Karpas-422 (cell line): ENCODE data around the gene FBXW2. TPM values are rescaled to one million over a fixed set of nuclear protein-coding genes. Genes with fewer than 3 reads are reported as not detected.

Experiments used
- DNase-seq: peaks from one replicate; pipeline ENCODE4 v3.0.0-alpha.2; 2015
- H2AFZ ChIP-seq: fragments of 200-600 bp; sonication (generic); 2 replicates; pipeline ENCODE4 v1.6.1; 2014; ENCODE audit warnings: antibody characterized with exemption, low read length, mixed read lengths
- H3K27ac ChIP-seq: fragments of 200-600 bp; sonication (generic); 2 replicates; pipeline ENCODE4 v1.5.1; 2014; ENCODE audit warnings: mild to moderate bottlenecking, low read length, moderate library complexity
- H3K27me3 ChIP-seq: fragments of 200-600 bp; sonication (generic); 2 replicates; pipeline ENCODE4 v1.6.1; 2014; ENCODE audit warnings: low read length, mixed read lengths
- H3K36me3 ChIP-seq: fragments of 200-600 bp; sonication (generic); 2 replicates; pipeline ENCODE4 v1.6.1; 2014; ENCODE audit warnings: low read length, mixed read lengths; ENCODE audit not compliant: insufficient read depth
- H3K4me1 ChIP-seq: fragments of 200-600 bp; sonication (generic); 2 replicates; pipeline ENCODE4 v1.6.1; 2014; ENCODE audit warnings: mild to moderate bottlenecking, low read length, mixed read lengths
- H3K4me2 ChIP-seq: fragments of 200-600 bp; sonication (generic); 2 replicates; pipeline ENCODE4 v1.6.1; 2014; ENCODE audit warnings: low read length, low read depth, mild to moderate bottlenecking; ENCODE audit not compliant: poor library complexity, severe bottlenecking
- H3K4me3 ChIP-seq: fragments of 200-600 bp; sonication (generic); 2 replicates; pipeline ENCODE4 v1.5.1; 2014; ENCODE audit warnings: mild to moderate bottlenecking, antibody characterized with exemption, low read length, mixed read lengths
- H3K79me2 ChIP-seq: fragments of 200-600 bp; sonication (generic); 2 replicates; pipeline ENCODE4 v1.6.1; 2014; ENCODE audit warnings: mild to moderate bottlenecking, low read length, mixed read lengths
- H3K9ac ChIP-seq: fragments of 200-600 bp; sonication (generic); 2 replicates; pipeline ENCODE4 v1.6.0; 2014; ENCODE audit warnings: low read length
- H3K9me2 ChIP-seq: fragments of 200-600 bp; sonication (generic), shearing (Covaris generic); replicated peaks from 2 replicates; pipeline ENCODE4 v1.6.0; 2014; ENCODE audit warnings: mild to moderate bottlenecking, low read length, moderate library complexity; ENCODE audit not compliant: insufficient read depth
- H3K9me3 ChIP-seq: fragments of 300-700, 200-600 bp; sonication (generic); 2 replicates; pipeline ENCODE4 v1.6.1; 2014; ENCODE audit warnings: low read length, mixed read lengths
- H4K20me1 ChIP-seq: fragments of 200-600 bp; sonication (generic); 2 replicates; pipeline ENCODE4 v1.6.1; 2014; ENCODE audit warnings: mild to moderate bottlenecking, antibody characterized with exemption, low read length, low read depth; ENCODE audit not compliant: insufficient read depth
- total RNA-seq: library from RNA; depleted of rRNA; stranded (reverse); fragments of >200 nt; shearing (Covaris generic); gene quantifications from 2 replicates; pipeline ENCODE4 v1.2.3, GENCODE V29; 2014; ENCODE audit warnings: low replicate concordance

The FBXW2 gene
- total RNA-seq, 1 experiment from 2014 or later, result 42.0 TPM

DNA sequence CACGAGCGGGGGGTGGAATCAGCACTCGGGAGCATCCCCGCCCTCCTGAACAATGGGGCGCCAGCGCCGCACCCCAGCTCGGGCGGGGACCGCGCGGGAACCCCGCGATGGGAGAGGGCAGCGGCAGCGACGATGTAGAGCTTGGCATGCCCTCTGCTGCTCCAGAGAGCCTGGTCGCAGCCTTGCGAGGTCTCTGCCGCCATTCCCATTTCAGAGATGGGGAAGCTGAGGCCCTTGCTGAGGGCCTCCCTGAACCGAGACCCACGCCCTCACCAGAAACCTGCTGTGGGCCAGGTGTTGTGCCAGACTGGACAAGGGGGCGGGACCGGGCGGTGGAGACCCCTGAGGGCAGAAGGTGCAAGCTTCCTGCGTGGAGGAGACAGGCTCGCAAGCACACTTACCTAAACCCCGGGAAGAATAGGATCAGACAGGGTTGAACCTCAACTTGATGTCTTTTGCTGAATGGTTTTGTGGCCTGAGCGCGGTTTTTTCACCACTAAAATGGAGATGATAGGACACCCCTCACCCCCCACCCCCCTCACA is 78.3 kb downstream of the FBXW2 start:
- peak overlapping the region; percentile 85 for H3K4me2 ChIP-seq
- H3K36me3 ChIP-seq, result peaks cover 30% of the 10 kb centered on the region
- peak overlapping the region; percentile 84 for H3K4me3 ChIP-seq
- H3K9me2 ChIP-seq, result no peaks in the 10 kb centered on the region
- H3K9me3 ChIP-seq, result no peaks in the 10 kb centered on the region
- peak overlapping the region; percentile 96 for H3K9ac ChIP-seq
- H3K79me2 ChIP-seq, result peaks cover 49% of the 10 kb centered on the region
- peaks cover 73% of the 10 kb centered on the region for H3K4me1 ChIP-seq
- peaks cover 16% of the 10 kb centered on the region; the same call in 1 of the 2 replicates for H4K20me1 ChIP-seq
- H2AFZ ChIP-seq, result no peak overlapping the region
- peak; percentile 72 for DNase-seq
- H3K27ac ChIP-seq, result peak overlapping the region; percentile 94
- no peaks in the 10 kb centered on the region for H3K27me3 ChIP-seq

DNA sequence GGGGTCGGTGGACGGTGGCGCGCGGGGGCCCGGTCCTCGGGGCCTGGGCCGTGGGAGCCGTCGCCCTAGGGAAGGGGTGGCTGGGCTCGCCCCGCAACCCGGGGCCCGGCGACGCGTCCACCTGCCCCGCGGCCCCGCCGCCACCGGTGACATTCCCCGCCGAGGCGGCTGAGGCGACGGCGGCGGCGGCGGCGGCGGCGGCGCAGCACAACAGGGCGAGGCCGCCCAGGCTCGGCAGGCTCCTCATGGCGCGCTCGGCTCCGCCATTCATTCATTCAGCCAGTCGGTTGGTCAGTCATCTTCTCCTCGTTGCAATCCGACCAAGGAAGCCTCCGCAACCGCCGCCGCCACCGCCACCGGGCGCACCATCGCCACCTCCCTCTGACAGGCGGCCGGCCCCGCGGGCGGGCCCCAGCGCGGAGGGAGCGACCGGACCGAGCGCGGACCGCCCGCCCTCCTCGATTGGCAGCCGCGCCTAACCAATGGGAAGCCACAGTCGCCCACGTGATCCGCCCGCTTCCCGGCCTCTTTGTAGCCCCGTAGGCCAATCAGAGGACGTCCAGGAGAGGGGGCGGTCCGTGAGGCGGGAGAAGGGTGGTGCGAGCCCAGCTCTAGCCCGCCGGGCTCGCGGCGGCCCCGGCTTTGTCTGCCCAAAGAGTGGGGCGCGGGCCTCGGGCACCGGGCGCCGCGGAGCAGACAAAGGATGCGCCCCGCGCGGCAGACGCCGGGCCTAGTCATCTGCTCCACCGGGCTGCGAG is 78.9 kb downstream of the FBXW2 start, which contains the start of gene MEGF9:
Gene MEGF9, minus strand, starts transcription at position 383 of the 758 bp plus-strand sequence. Its CDS starts 112 bp downstream, at position 271.
- H3K36me3 ChIP-seq, result peaks cover 35% of the 10 kb centered on the region
- H3K27ac ChIP-seq, result peak within 1 kb of the TSS; percentile 94
- peak within 1 kb of the TSS; percentile 84 for H3K4me3 ChIP-seq

DNA sequence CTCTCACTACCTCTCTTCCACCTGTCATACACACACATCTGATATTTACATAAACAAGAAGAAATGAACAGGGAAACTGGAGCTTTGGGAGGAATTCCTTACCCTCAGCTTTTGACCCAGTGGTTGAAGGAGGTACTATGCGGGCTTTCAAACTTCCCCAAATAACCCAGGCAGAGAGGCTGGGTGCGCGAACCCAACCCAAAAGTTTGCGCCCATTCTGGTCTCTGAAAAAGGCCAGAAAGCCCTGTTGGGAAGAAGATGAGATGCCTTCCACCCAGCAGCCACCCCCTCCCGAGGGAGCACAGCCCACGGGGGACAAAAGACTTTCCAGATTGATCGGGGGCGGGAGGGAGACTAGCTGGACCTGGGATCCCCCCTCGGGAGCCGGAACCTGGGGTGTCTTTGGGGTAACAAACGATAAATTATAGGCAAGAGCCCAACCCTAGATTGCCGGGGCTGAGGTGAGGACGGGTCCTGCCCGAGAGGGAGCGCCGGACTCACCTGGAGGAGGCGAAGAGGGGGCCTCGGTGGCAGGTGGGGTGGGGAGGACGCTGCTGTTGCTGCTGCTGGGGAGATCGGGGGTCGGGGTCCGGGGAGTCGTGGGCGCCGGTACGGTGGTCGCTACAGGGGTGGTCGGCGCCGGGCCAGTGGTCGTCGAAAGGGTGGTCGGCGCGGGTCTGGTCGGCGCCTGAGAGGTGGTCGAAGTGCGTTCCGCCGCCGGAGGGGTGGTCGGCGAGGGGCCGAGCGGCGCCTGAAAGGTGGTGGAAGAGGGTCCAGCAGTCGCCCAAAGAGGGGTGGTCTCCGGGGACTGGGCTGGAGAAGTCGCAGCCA is 79.7 kb downstream of the FBXW2 start:
- Histone ChIP-seq H4K20me1 (peaks cover 25% of the 10 kb centered on the region), H3K9me3 (no peaks in the 10 kb centered on the region), H3K4me3 (peak overlapping the region; percentile 84), H3K9me2 (no peaks in the 10 kb centered on the region), H2AFZ (no peak overlapping the region), H3K36me3 (peaks cover 43% of the 10 kb centered on the region), H3K4me2 (peak overlapping the region; percentile 85), H3K9ac (peak overlapping the region; percentile 87), H3K27me3 (no peaks in the 10 kb centered on the region), H3K4me1 (peaks cover 76% of the 10 kb centered on the region), H3K79me2 (peaks cover 63% of the 10 kb centered on the region), H3K27ac (peak overlapping the region; percentile 94)
- DNase-seq, result peak; percentile 74

More for the DNA sequence above, 78.9 kb downstream of the FBXW2 start, which contains the start of gene MEGF9:
- peaks cover 76% of the 10 kb centered on the region for H3K4me1 ChIP-seq
- peaks cover 55% of the 10 kb centered on the region for H3K79me2 ChIP-seq
- no peaks in the 10 kb centered on the region for H3K9me3 ChIP-seq
- peaks cover 20% of the 10 kb centered on the region for H4K20me1 ChIP-seq
- H3K9me2 ChIP-seq, result no peaks in the 10 kb centered on the region
- H3K4me2 ChIP-seq, result peak within 1 kb of the TSS; percentile 85
- H3K27me3 ChIP-seq, result no peaks in the 10 kb centered on the region
- H2AFZ ChIP-seq, result no peak within 1 kb of the TSS
- H3K9ac ChIP-seq, result peak within 1 kb of the TSS; percentile 96
- DNase-seq, result peak; percentile 99

DNA sequence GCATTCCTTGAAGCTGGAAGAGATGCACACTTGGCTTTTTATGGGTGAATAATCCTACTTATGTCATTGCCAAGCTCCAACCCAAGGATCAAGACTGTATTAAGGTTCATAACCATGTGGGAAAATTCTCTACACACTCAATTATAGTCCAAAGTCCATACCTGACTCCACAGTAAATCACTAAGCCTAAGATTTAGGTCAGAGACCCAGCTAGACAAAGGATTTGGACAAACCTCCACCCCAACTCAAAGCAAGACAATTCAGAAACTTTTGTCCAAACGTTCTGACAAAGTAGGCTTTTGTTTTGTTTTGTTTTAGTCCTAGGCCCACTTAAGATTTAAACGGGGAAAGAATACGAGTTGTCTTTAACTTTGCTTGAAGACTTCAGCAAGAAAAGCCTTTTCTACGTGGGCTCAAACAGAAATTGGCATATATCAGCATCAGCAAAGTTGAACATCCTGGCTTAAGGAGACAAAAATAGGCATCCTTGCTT is 80.6 kb downstream of the FBXW2 start:
- Histone ChIP-seq H3K27me3 (no peaks in the 10 kb centered on the region), H3K9me2 (no peaks in the 10 kb centered on the region), H3K4me3 (peak overlapping the region; percentile 84), H3K36me3 (peaks cover 48% of the 10 kb centered on the region), H3K4me2 (peak overlapping the region; percentile 85), H3K9me3 (no peaks in the 10 kb centered on the region), H3K27ac (peak overlapping the region; percentile 94), H2AFZ (no peak overlapping the region), H3K79me2 (peaks cover 72% of the 10 kb centered on the region), H3K9ac (peak overlapping the region; percentile 87), H4K20me1 (peaks cover 33% of the 10 kb centered on the region), H3K4me1 (peaks cover 76% of the 10 kb centered on the region)
- DNase-seq, result no peak

DNA sequence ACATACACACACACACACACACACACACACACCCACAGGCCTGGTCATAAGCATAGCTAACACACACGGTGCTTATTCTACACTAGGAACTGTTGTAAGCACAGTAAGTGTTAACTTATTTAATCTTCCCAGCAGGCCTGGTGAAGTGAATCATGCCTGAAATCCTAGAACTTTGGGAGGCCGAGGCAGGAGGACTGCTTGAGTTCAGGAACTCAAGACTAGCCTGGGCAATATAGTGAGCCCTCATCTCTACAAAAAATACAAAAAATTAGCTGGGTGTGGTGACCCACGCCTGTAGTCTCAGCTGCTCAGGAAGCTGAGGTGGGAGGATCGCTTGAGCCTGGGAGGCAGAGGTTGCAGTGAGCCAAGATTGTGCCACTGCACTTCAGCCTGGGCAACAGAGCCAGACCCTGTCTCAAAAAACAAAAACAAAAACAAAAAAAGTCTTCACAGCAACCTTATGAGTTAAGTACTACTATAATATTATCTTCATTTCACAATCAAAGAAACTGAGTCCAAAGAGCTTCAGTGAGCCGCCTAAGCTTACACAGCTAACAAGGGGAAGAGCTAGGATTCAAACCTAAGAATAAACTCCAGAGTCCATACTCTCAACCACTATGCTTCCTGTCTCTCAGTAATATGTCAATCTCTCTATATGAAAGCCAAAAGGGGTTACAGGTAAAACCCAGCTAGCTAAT is 81.2 kb downstream of the FBXW2 start:
- peaks cover 76% of the 10 kb centered on the region for H3K4me1 ChIP-seq
- no peaks in the 10 kb centered on the region for H3K9me2 ChIP-seq
- H2AFZ ChIP-seq, result no peak overlapping the region
- no peaks in the 10 kb centered on the region for H3K27me3 ChIP-seq
- DNase-seq, result peak; percentile 68
- H3K4me2 ChIP-seq, result peak overlapping the region; percentile 85
- no peaks in the 10 kb centered on the region for H3K9me3 ChIP-seq
- peaks cover 38% of the 10 kb centered on the region for H4K20me1 ChIP-seq
- peaks cover 54% of the 10 kb centered on the region for H3K36me3 ChIP-seq
- H3K79me2 ChIP-seq, result peaks cover 78% of the 10 kb centered on the region
- H3K4me3 ChIP-seq, result peak overlapping the region; percentile 84
- peak overlapping the region; percentile 87 for H3K9ac ChIP-seq
- peak overlapping the region; percentile 94 for H3K27ac ChIP-seq

GRCh38 chr9:120711354-120711753 is 81.9 kb downstream of the FBXW2 start:
- Histone ChIP-seq H3K4me1 (peaks cover 77% of the 10 kb centered on the region), H3K79me2 (peaks cover 85% of the 10 kb centered on the region), H3K27ac (peak overlapping the region; percentile 94), H3K27me3 (no peaks in the 10 kb centered on the region), H3K4me2 (peak overlapping the region; percentile 85), H3K36me3 (peaks cover 60% of the 10 kb centered on the region), H4K20me1 (peaks cover 39% of the 10 kb centered on the region), H3K9me3 (no peaks in the 10 kb centered on the region), H2AFZ (no peak overlapping the region), H3K9me2 (no peaks in the 10 kb centered on the region), H3K9ac (peak overlapping the region; percentile 87), H3K4me3 (peak overlapping the region; percentile 84)
- DNase-seq, result no peak

DNA sequence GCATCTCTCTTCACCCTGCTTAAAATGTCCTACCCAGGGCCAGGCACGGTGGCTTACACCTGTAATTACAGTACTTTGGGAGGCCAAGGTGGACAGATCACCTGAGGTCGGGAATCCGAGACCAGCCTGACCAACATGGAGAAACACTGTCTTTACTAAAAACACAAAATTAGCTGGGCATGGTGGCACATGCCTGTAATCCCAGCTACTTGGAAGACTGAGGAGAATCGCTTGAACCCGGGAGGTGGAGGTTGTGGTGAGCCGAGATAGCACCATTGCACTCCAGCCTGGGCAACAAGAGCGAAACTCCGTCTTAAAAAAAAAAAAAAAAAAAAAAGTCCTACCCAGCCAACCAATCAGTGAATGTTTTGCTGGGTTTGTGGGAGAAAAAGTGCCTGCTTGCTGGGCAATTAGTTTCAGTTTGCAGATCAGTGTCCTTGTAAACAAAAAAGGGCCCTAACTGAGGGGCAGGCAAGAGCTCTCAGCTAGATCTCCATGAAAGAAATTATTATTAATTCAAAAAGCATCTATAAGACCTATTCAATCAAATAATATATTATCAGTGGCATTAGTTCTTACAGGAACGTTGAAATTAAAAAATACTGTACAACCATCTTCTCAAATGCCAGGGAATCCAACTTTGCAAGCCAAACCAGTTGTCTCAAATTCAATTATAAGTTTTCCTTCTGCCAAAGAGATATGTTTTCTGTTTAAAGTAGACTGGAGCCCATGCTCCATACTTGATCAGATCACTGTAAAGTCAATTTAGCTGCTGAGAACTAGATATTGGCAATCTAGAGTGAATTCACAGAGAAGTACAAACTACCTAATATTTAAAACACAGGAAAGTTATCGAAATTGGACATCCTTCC is 82.9 kb downstream of the FBXW2 start:
- H3K4me2 ChIP-seq, result peak overlapping the region; percentile 85
- H3K27me3 ChIP-seq, result no peaks in the 10 kb centered on the region
- peak overlapping the region; percentile 94 for H3K27ac ChIP-seq
- H3K9me2 ChIP-seq, result no peaks in the 10 kb centered on the region
- H3K9me3 ChIP-seq, result no peaks in the 10 kb centered on the region
- H3K4me1 ChIP-seq, result peaks cover 77% of the 10 kb centered on the region
- H3K4me3 ChIP-seq, result peak overlapping the region; percentile 84
- DNase-seq, result no peak
- peaks cover 44% of the 10 kb centered on the region for H4K20me1 ChIP-seq
- peaks cover 70% of the 10 kb centered on the region for H3K36me3 ChIP-seq
- H3K79me2 ChIP-seq, result peaks cover 92% of the 10 kb centered on the region
- peak overlapping the region; percentile 87 for H3K9ac ChIP-seq
- H2AFZ ChIP-seq, result no peak overlapping the region
